AG09309 (cell line): ENCODE data around the gene GREM1.

Source experiments
- DNase-seq: peaks from one replicate; pipeline ENCODE4 v3.0.0-alpha.2; 2010; ENCODE audit warnings: low read depth
- H3K4me3 ChIP-seq: 2 replicates; pipeline ENCODE4 v1.5.1; 2011; ENCODE audit warnings: mild to moderate bottlenecking, low read depth, low read length, moderate library complexity; ENCODE audit not compliant: control insufficient read depth
- CTCF ChIP-seq: IDR thresholded peaks from 2 replicates; pipeline ENCODE4 v1.5.1; 2011; ENCODE audit warnings: mild to moderate bottlenecking, low read depth, low read length, inconsistent platforms; ENCODE audit not compliant: insufficient read depth, control insufficient read depth; ENCODE audit errors: missing control alignments

GREM1 gene

GRCh38 chr15:32717426-32718226 lies at the start of gene GREM1:
Gene GREM1, plus strand, starts transcription at chr15:32718004. Its CDS starts 12,687 bp downstream, at chr15:32730691.
- no peak for TF ChIP-seq CTCF
- no peak for DNase-seq
- H3K4me3 ChIP-seq = peak within 1 kb of the TSS; percentile 83

- no peak overlapping the region for H3K4me3 ChIP-seq
- DNase-seq = no peak
- no peak for TF ChIP-seq CTCF
These were observed 48.9 kb upstream of the GREM1 start for GRCh38 chr15:32668942-32669341.

- peak overlapping the region; percentile 15 for H3K4me3 ChIP-seq
- TF ChIP-seq CTCF = no peak
- DNase-seq = peak; percentile 85
These were observed 47.8 kb upstream of the GREM1 start for GRCh38 chr15:32669896-32670611.

GRCh38 chr15:32670623-32671022 lies 47.2 kb upstream of the GREM1 start:
- DNase-seq = no peak
- no peak overlapping the region for H3K4me3 ChIP-seq
- no peak for TF ChIP-seq CTCF

- peak; percentile 75 for DNase-seq
- H3K4me3 ChIP-seq = no peak overlapping the region; the same call in 1 of the 2 replicates
- no peak for TF ChIP-seq CTCF
These were observed 46.2 kb upstream of the GREM1 start for GRCh38 chr15:32671339-32672325.

- no peak for TF ChIP-seq CTCF
- no peak overlapping the region for H3K4me3 ChIP-seq
- DNase-seq = no peak
These were observed 43.1 kb upstream of the GREM1 start for GRCh38 chr15:32674681-32675080.
